HG03095 (cell line): ENCODE results near the gene TRIM40.

Experiments used
- ATAC-seq: cut with Tn5 transposase; IDR thresholded peaks from one replicate; pipeline ENCODE4 v1.9.1; 2021; ENCODE audit warnings: moderate library complexity; ENCODE audit not compliant: unreplicated experiment

The TRIM40 gene

DNA sequence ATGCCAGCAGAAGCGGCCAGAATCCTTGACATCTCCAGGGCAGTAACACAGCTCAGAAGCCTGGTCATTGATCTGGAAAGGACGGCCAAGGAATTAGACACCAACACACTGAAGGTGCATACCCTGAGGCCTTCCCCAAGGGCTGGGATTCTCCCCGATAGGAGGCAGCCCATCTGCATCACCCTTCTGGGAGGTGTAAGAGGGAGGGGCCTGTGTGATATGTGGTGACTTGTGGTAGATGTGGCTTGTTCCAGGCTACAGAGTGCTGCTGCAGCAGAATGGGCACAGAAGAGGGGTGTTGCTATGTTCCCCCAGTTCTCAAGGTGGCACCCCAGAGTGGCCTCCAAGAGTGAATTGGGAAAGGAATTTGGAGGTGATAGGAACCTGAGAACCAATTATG is 11.2 kb downstream of the TRIM40 start:
- no peak for ATAC-seq

DNA sequence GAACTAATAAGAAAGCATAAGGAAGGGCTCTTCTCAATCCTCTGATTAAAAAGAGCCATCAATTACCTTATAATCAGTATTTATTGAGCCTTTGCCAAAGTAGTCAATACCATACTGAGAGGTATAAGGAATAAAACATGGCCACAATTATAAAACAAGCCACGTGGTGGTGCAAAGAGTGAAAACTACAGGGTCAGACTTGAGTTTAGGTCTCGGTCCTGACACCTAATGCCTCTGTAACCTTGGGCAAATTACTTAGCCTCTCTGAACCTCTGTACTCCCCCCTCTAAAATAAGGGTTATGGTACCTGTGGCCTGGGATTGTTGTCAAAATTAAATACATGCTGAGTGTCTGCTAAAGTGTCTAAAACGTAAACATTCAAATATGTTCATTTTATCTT is 13.3 kb downstream of the TRIM40 start:
- no peak for ATAC-seq

DNA sequence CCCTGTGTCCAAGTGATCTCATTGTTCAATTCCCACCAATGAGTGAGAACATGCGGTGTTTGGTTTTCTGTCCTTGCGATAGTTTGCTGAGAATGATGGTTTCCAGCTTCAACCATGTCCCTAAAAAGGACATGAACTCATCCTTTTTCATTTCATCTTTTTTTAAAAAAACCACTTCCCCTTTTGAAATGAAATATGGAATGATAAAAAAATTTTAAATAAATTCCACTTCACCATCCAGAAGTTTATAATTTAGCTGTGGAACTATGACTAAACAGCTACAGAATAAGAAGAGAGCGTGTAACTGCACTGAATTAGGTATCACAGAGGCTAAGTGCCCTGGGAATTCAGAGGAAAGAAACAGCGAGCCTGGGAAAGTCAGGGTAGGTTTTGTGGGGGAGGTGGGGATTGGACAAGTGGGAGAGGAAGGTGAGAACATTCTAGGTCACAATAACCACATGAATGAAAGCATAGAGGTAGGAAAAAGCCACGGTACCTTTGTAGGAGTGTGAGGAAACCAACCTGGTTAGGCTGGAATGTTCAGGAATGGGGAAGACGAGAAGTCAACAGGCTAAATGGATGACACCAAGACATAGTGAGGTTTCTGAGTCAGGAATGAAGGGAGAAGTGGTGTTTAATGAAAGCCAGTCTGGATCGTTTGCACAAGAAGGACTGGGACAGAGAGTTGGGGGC is 14.1 kb downstream of the TRIM40 start:
- ATAC-seq: no peak

DNA sequence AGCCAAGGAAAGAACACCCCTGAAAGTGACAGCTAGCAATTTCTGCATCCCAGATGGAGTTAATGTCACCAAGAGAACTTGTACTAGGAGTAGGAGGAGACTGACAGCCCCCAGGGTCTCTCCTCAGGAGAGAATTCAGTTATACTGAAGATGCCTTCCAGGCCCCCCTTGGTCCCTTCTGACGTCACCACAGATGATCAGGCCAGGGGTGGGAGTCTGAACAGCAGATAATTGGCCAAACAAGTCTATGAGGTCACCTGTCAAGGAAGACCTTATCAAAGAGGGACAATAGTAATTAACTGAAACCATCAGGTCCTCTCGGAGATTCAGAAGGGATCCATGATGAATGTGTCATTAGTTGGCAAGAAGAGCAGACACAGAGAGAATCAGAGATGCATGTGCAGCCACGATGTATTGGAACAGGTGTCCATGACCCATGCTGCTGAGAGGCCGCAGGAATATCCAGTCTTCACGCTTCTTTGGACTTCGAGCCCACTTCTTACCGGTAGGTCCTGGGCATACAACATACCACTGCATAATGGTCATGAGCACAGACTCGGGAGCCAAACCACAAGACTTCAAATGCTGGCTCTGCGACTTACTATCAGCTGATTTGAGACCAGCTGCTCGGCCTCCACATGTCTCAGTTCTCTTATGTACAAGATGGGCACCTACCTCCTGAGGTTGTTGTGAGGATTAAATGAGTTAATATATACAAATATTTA is 14.9 kb downstream of the TRIM40 start:
- ATAC-seq: no peak

DNA sequence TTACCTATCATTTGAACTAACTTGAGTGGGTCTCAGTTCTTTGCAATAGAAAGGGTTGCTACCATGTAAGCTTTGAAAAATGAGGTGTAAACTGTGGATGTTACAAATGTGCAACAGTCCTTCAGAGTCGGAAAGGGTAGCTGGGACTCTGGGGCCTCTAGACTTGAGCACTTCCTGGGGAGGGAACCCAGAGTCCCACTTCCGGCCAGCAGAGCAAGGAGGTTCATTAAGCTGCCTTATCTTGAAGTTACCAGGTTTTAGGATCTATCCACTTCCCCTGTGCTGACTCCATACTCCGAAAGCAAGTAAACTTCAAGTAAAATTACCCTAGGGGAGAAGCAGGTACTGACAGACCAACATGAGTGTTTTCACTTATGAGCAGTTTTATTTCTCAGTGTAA is 15.6 kb downstream of the TRIM40 start:
- no peak for ATAC-seq

DNA sequence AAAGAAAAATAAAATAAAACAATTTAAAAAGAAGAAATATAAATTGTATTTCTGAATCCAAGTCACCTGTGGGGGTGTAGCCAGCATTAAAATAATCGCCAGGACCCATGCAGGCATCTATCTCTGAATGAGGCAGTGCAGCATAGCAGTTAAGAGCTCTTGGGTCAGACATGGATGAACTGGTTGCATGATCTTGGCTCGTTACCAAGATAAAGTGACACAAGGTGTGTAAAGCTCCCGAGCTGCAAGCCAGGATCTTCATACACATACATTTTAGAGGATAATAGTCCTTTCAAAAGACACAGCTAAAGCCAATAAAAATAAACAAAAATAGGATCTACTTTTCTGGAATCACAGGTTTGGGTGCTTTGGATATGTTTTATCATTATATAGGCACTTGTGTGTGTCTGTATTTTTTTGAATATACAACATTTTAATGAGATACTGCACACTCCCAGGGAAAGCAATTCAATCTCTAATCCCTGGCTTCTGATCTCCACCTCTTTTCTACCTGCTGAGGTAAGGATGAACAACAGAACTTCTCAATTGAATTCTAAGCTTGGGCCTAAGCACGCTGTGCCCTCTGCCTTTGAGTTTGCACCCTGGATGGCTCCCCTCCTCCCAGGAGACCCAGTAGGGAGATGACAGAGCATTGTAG is 16.2 kb downstream of the TRIM40 start:
- ATAC-seq: no peak

DNA sequence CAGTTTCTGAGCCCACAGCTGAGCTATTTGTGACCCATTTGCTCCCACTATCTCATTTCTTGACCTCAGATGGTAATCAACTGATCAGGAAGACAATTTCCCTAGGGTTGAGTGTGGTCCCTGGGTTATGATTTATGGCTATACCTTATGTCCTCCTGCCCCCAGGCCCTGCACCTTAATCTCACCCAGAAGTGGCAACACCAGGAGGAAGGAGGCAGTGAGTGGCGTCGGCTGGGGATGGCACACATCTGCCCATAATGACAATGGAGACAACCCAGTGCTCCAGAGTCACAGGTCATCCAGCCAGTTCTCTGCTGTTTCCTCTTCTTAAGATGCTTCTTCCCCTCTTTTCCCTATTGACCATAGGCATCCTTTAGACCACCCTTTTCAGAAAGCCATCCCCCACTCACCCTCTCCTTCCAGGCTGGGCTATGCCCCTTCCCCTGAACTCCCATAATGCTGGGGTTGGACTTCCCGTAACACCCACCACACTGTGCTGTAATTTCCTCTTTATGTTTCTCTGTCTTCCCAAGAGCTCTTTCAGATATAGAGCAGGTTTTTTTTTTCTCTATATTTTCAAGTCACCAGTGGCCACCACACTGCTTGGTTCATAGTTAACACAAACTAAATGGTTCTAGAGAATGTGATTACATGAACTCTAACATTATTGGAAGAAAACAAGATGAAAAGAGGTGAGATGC is 17.1 kb downstream of the TRIM40 start:
- no peak for ATAC-seq

DNA sequence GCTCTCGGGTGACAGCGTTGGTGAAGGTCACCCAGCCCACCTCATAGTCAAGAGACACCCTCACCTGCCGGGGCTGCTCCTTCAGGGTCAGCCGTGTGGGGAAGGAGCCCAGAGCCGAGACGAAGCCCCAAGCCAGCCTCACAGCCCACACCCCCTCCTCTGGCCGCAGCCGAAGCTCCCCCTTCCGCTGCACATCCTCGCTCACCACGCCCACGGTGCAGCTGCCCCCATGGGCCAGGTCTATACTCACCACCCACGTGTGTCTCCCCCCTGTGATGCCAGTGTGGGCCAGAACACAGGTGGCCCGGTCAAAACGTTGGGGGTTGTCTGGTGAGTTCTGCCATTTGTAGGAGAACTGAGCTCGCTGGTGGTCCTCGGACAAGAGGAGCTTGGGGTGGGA is 18.1 kb downstream of the TRIM40 start:
- no peak for ATAC-seq

DNA sequence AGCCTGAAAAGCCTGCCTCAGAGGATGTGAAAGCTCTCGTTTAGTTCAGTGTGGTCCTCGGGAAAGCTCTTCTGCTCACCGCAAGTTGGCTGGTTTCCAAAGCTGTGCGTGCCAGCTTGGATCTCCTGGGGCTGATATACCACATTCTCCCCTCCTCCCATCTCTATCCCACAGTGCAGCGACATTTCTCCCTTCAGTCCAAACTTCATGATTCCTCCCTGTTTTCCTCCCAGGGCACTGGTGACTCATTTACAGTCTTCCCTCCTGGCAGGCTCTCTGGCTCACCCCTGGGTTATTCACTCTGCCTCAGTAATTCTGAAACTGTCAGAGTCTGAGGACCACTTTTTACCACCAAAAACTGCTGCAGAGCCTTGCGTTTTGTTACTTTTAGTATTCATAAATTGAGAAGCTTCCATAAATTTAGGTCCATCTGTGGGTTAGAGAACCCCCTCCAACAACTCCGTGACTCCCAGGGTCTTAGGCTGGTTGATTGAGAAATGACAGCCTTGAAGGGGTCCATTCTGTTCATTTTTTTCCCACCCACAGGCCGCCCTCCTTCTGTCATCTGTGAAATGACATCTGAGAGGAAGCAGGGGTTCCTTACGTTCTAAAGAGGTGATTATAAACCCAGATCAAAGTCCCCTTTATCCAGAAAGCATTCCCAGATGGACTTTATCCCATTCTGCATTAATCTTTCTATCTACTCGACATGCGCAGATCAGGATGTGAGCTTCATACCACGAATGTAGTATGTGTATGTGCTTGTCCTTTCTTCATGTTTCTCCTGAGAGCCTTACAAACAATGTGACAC is 19.0 kb downstream of the TRIM40 start:
- no peak for ATAC-seq

DNA sequence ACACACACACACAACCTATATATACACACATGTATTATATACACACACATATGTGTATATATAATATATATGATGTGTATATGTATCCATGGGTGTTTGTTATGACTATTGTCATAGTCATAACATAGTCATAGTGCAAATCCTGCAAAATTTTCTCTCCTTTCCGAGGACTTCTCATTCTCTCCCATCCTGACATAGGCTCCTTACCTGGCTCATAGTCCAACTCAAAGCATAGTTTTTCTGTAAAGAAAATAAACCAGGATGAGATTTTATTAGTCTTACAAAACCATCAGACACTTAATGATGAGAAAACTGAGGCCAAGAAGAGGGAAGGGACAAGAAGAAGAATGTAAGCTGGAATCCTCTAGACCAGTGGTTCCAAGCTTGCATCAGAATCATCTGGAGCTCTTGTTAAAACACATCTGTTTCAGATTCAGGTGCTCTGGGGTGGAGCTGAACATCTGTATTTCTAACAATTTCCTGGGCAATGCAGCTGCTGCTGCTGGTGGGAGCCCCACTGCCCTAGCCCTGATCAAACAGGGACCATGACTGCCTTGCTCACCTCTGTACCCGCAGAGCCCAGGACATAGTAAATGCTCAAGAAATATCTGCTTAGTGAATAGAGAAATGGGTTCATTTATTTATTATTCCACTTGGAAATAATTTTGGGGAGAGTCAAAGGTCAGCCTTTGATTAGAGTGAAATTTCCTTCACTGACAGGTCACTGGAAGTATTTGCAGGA is 19.8 kb downstream of the TRIM40 start:
- no peak for ATAC-seq

DNA sequence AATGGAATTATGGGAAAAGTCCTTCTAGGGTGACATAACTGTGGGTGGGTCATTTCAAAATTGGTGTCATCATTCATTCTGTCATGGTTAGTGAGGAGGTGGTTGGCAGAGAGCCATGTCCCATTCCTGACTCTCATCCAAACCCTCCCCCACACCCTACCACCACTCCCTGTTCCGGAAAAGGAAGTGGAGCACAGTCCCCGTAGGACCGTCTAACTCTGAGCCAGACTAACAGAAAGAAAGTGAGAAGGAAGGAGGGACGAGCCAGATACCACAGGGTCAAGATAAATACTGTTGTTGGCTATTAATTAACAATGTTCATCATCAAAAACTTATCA is 20.3 kb downstream of the TRIM40 start:
- ATAC-seq: no peak

DNA sequence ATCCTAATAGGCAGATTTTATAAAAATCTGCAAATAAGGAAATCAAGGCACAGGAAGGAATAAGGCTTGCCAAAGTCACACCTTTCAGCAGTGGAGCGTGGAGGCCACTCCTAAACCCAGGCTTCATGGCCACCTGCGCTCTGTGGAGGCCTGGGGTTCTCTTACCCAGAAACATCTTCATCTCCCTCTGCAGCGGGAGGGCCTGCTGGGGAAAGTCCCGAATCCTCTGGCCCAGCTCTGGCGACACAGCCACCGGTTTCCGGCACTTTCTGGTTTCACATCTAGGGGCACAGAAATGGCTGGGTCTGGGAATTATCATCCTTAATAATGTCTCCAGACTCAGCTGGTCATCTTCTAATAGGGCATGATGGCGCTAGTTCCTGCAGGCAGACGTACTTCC is 20.8 kb downstream of the TRIM40 start:
- ATAC-seq: no peak

DNA sequence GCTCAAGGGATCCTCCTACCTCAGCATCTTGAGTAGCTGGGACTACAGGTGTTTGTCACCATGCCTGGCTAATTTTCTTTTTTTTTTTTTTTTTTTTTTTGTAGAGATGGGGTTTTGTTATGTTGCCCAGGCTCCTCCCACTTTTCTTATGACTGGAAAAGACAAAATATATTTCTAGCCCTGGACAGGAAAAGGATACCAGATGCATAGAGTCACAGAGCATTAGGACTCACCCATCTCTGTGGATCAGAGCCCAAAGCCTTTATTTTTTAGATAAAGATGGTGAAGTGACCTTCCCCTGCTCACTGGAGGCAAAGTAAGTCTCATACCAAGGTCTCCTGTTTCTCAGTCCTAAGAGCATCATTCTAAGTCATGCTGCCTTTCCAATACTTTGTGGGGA is 21.6 kb downstream of the TRIM40 start:
- no peak for ATAC-seq

DNA sequence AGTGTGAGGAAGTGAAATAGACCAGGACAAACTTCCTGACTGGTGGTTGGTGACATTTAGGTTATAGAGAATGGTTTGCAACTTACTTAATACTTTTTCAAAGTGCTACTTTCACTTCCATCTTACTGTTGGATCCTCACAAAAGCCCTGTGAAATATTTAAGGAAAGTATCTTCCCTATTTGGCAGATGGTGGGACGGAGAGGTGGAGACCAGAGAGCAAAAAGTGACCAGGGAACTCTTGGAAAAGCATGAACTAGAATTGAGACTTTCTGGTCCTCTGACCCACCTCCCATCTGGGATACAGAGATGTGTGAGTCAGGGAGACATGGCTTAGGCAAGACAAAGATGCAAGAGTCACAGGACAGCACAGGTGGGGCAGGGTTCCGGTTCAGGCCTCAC is 22.1 kb downstream of the TRIM40 start:
- ATAC-seq: no peak

DNA sequence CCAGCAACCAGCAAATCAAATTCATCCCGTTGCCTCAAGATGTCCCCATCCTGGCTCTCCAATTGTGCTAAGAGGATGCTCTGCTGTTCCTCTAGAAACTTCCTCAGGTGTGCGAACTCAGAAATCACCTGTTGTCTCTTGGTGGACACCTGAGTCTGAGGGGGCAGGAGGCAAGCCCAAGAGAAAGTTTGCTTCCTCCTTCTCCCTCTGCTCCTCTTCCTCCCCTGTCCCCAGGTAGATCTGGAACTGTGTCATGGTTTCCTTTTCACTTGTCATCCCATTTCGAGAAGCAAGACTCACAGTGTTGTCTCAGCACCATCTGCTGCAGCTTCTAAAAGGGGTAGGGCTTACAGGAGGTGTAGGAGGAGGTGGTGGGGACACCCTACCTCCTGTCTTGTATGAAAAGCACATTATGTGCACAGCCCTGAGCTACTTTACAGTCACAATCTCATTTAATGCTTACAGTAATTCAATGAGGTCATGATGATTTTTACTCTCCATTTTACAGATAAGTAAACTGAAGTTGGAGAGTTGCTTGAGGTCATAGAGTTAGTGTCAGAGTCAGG is 22.6 kb downstream of the TRIM40 start:
- no peak for ATAC-seq

DNA sequence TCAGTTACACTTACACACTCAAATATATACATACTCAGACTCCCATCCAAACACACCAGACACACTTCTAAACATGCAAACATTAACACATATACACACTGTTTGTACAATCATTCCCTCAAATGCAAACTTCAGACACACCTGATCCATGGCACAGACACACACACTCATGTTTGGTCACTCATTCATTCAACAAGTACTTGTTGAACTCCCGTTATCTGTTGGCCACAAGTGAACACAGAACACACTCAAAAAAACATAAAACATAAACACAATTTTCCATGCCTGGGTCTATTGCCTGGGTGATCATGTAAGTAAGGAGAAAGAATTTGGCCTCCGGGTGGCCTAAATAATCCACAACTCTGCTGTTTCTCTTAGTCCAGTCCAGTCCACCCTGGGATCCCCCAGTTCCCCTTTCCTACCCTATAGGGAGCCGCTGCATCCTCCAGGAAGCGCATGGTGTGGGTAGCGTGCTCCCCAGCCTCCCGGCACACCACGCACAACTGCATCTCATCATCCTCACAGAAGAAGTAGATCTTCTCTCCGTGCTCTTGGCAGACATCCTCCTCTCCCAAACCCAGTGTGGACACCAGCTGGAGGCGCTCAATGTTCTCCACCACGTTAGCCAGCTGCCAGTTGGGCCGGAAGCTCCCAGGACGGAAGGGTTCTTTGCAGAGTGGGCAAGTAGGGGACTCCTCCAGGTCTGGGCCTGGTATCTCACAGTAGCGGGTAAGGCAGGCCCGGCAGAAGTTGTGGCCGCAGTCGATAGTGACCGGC is 24.3 kb downstream of the TRIM40 start:
- no peak for ATAC-seq

DNA sequence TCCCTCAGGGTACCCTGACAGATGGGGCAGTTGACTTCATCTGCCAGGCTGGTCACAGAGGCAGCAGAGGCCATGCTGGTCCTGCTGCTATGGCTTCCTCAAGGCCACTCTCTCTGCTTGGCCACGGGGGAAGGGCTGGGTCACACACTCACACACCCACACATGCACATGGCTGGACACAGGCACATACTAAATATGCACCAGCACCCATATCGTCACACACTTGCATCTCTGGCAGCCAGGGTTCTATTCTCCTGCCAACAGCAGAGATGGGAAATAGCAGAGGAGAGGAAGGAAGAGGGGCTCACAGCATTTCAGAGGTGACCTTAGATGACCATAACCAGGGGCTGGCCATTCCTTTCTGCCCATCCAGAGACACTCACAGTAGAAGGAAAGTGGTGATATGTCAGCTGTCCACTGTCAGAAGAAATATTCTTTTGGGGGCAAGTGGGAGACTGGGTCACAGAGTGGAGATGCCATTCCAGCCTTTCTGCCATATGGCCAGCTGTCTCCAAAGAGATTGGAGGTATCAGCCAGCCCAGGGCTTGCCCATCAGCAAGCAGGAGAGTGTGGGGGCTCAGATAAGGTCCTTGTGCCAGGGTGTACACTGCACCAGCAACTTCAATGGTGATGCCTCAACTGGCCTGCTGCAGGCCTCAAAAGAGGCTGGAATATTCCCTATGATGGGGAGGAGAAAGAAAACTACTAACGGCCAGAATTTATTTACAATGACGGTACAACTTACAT is 25.0 kb downstream of the TRIM40 start, which contains the start of gene TRIM10:
TRIM10 (minus strand) TSS at position 427 of the 747 bp plus-strand sequence; CDS start at position 74, 353 bp downstream.
- no peak for ATAC-seq
